Heart left ventricle (tissue), 13 donors: Measurements from ENCODE around the gene RGL1.

ENCODE experiments used
- CTCF ChIP-seq, 12 donors: fragments of 200-600 bp; sonication (generic) in 4 of 12; IDR thresholded peaks; one replicate each; pipeline versions ENCODE4 v1.5.0 to v1.8.0; 2018 to 2022; ENCODE audit warnings: antibody characterized with exemption in 12 of 12, mild to moderate bottlenecking in 5 of 12
- POLR2A ChIP-seq, 2 donors: fragments of 450-650 bp; IDR thresholded peaks; one replicate each; pipeline ENCODE4 v1.6.1; 2017; ENCODE audit warnings: antibody characterized with exemption in 2 of 2, mild to moderate bottlenecking in 2 of 2, moderate library complexity in 2 of 2
- donor health status: ischemic (EF 13 %, LVEDD 7.1; RV severe dilation, severe dysfunction).
- donor health status: DM: no; HTN: yes; CAD: no.
- donor health status: DM: no; HTN: no; CAD: no.
- donor health status: ischemic (EF 25% LVEDD 6.9; RV normal size, moderate dysfunction).
- donor health status: ischemic (EF 25% LVEDD 5.7; RV mildly dilated, moderate dysfunction).
- donor health status: ischemic (EF 35%, LVEDD 5.7; RV mildly dilated, moderate dysfunction).
- donor health status: nonischemic (EF 11% LVEDD 7.7; RV severe dilation, severe dysfunction).
- donor health status: DM: yes; HTN: yes; CAD: no.
- donor health status: PGD.
- donor health status: ischemic (EF 29% LVEDD 5.4; RV normal size, mild dysfunction).
- donor health status: nonischemic (EF 23%, LVEDD 6.1; RV moderate dilation, normal function).

- no peak for TF ChIP-seq POLR2A (IDR thresholded peaks at IDR 0.05)
- no peak for TF ChIP-seq CTCF (IDR thresholded peaks at IDR 0.05)
Observed at GRCh38 chr1:183807549-183808168, 2.7 kb downstream of the RGL1 start.
